Myometrial cell (primary cell): ENCODE results near the gene TACC2. TPM values are rescaled to one million over a fixed set of nuclear protein-coding genes. Genes with fewer than 3 reads are reported as not detected.

Experiments
- total RNA-seq: library from RNA; depleted of rRNA; stranded (reverse); fragments of >200 nt; gene quantifications from 2 replicates; pipeline ENCODE4 v1.2.3, GENCODE V29; 2015

TACC2 gene
- total RNA-seq = 5.5 and 9.5 TPM in 2 replicates

GRCh38 chr10:121988361-121989324 lies at the start of gene TACC2:
Gene TACC2 (plus strand): TSS chr10:121989163. CDS start chr10:122021982, 32,819 bp downstream.

GRCh38 chr10:121974535-121975294 lies 14.2 kb upstream of the TACC2 start, which contains the start of gene NSMCE4A:
Gene NSMCE4A (minus strand): TSS chr10:121975217. CDS start chr10:121975165, 52 bp downstream.

GRCh38 chr10:122271076-122271475 lies 282.1 kb downstream of the TACC2 start, which contains the start of gene BTBD16:
Gene BTBD16 (plus strand): TSS chr10:122271296. CDS start chr10:122275082, 3,786 bp downstream.

Other genes with a start within 250 kb of the TACC2 start
- gene ATE1, start 61.1 kb upstream of the TACC2 start, total RNA-seq = 14.1 and 19.7 TPM in 2 replicates
- gene NSMCE4A, start 13.9 kb upstream of the TACC2 start, total RNA-seq = 26.8 and 54.8 TPM in 2 replicates